ENCODE data around the gene NFIB. TPM values are rescaled to one million over a fixed set of nuclear protein-coding genes. Genes with fewer than 3 reads are reported as not detected.

The NFIB gene
- total RNA-seq, 1 donor from 2014 or later, result not detected

DNA sequence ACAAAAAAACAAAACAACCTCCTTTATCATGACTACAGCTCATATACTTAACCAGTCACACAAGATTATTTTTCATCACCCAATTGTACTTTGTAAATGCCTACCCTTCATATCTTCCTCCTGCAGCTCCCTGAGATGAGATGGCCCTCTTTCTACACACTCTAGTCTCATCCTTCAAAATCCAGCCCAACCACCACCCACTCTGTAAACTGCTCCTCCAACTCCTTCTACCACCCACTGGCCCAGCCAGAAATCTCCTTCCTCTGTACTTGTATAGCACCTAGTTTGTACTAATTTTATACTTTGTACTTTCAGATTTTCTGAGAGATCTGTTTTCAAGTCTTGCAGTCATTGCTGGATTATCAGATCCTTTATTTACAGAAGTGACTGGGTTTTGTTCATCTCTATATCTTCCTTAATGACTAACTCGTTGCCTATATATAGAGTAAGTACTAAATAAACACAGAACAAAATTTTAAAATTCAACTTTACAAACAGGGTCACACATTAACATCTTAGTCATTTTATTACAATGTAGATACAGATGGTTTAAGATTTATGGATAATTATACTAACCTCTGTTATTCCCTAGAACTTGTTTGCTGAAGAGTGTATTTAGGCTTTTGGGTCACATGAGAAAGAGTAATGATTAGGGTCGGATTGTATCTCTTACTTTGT lies 155.7 kb downstream of the NFIB start:
- DNase-seq (ENCODE audit: low spot score), result no peak
- no peaks in the 10 kb centered on the region for H3K36me3 Mint-ChIP-seq (ENCODE audit: low read depth)
- no peaks in the 10 kb centered on the region for H3K9me3 Mint-ChIP-seq
- intact Hi-C loops (cut with micrococcal nuclease), result no loop called here
- peaks cover 6% of the 10 kb centered on the region for H3K4me1 Mint-ChIP-seq (ENCODE audit: low read depth)
- no peak overlapping the region for H3K4me3 Mint-ChIP-seq (ENCODE audit: low read depth)
- no peaks in the 10 kb centered on the region for H3K27me3 Mint-ChIP-seq (ENCODE audit: low read depth)
- no peak overlapping the region for H3K27ac Mint-ChIP-seq

DNA sequence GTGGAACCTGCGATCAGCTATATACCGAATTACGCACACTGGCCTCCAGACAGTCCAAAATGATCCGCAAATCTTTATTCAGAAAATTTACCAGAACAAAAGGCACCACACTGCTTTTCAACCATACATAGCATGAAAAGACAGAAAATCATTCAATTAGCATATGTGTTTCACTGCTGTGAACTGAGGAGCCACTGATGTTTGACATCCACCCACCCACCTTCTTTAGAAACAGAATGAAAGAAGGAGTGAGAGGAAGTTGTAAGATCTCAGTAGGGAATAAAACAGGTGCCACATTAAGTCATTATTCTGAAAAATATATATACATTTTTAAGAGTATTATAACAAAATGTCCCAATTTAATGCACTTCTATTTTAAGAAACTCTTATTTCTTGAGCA lies 156.8 kb downstream of the NFIB start:
- H3K27me3 Mint-ChIP-seq (ENCODE audit: low read depth), result no peaks in the 10 kb centered on the region
- intact Hi-C loops (cut with micrococcal nuclease), result no loop called here
- no peaks in the 10 kb centered on the region for H3K9me3 Mint-ChIP-seq
- no peak for DNase-seq (ENCODE audit: low spot score)
- no peak overlapping the region for H3K27ac Mint-ChIP-seq
- H3K36me3 Mint-ChIP-seq (ENCODE audit: low read depth), result no peaks in the 10 kb centered on the region
- no peak overlapping the region for H3K4me3 Mint-ChIP-seq (ENCODE audit: low read depth)
- peaks cover 6% of the 10 kb centered on the region for H3K4me1 Mint-ChIP-seq (ENCODE audit: low read depth)

DNA sequence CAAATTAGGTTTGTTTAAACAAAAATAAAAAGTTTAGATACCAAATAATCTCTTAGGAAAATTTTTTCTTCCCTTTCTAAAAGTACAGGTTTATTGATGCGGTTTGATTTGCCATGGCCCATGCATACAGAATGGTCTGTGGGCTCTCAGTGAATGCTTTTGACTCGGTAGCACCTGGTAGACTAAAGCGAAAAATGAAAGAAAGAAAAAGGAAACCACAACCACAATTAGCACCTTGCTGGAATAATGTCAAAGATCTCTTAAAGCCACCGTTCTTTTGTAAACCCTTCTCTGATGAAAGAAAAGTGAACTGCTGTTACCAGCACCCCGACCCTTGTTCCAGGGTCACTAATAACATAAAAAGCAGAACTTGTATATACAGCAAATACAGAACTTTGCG lies 157.9 kb downstream of the NFIB start:
- Mint-ChIP-seq H3K27me3 (ENCODE audit: low read depth) (no peaks in the 10 kb centered on the region), H3K36me3 (ENCODE audit: low read depth) (no peaks in the 10 kb centered on the region), H3K4me1 (ENCODE audit: low read depth) (peaks cover 6% of the 10 kb centered on the region), H3K27ac (no peak overlapping the region), H3K4me3 (ENCODE audit: low read depth) (no peak overlapping the region), H3K9me3 (no peaks in the 10 kb centered on the region)
- intact Hi-C loops (cut with micrococcal nuclease), result no loop called here
- DNase-seq (ENCODE audit: low spot score), result no peak

DNA sequence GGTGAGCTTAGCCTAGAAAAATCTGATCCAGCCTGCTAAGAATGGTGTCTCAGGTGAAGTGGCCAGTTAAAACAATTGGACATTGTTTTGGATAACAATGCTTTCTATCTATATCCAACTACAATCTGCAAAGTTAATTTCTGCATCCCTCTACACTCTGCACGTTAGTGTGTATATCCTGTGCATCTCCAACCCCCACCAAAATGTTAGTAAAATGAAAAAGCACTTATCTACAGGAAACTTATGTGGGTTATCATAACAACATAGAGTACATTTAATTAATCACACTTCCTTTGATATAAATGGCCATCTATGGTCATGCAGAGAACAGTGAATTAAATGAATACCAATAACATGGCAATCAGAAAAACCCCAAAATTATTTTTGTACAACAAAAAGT lies 158.7 kb downstream of the NFIB start:
- no peak overlapping the region for H3K4me3 Mint-ChIP-seq (ENCODE audit: low read depth)
- DNase-seq (ENCODE audit: low spot score), result no peak
- peaks cover 6% of the 10 kb centered on the region for H3K4me1 Mint-ChIP-seq (ENCODE audit: low read depth)
- no peaks in the 10 kb centered on the region for H3K27me3 Mint-ChIP-seq (ENCODE audit: low read depth)
- H3K27ac Mint-ChIP-seq, result no peak overlapping the region
- intact Hi-C loops (cut with micrococcal nuclease), result no loop called here
- no peaks in the 10 kb centered on the region for H3K9me3 Mint-ChIP-seq
- no peaks in the 10 kb centered on the region for H3K36me3 Mint-ChIP-seq (ENCODE audit: low read depth)

DNA sequence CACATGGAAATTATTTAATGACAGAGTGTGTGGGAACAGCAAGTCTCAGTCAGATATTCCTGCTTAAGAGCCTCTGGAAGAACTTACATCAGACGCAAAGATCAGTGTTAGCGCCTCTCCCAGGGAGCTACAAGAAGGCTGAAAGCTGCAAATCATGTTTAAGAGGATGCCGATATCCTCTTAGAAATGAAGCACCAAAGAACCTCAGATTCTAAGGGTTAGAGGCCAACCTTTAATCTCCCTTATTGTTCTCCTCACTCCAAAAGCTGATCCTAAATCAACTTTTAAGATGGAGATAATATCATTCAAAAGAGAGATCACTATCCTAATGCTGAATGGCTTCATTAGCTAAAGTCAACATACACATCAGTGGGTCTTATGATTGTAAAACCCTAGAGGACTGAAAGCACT lies 160.6 kb downstream of the NFIB start:
- no peaks in the 10 kb centered on the region for H3K27me3 Mint-ChIP-seq (ENCODE audit: low read depth)
- no peak overlapping the region for H3K27ac Mint-ChIP-seq
- H3K4me1 Mint-ChIP-seq (ENCODE audit: low read depth), result peaks cover 6% of the 10 kb centered on the region
- no peak for DNase-seq (ENCODE audit: low spot score)
- H3K36me3 Mint-ChIP-seq (ENCODE audit: low read depth), result no peaks in the 10 kb centered on the region
- H3K4me3 Mint-ChIP-seq (ENCODE audit: low read depth), result no peak overlapping the region
- no peaks in the 10 kb centered on the region for H3K9me3 Mint-ChIP-seq
- intact Hi-C loops (cut with micrococcal nuclease), result no loop called here

DNA sequence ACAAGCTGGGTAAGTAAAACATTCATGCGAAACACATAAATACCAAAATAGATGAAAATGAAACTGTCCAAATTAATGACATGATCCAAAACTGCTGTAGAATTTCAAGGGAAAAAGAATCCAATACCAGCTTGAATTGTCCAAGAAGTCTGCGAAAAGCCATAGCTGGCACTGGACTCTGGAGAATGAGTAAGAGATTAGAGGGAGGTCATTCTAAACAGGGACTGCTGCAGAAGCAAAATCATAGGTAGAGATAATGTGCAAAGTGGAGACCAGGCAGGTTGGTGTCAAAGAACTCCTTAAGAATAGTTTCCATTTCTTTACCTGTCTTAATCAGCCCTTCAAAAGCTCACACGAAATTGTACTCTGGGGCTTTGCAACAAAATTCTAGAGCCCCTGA lies 162.5 kb downstream of the NFIB start:
- intact Hi-C loops (cut with micrococcal nuclease), result no loop called here
- Mint-ChIP-seq H3K27ac (no peak overlapping the region), H3K9me3 (no peaks in the 10 kb centered on the region), H3K4me3 (ENCODE audit: low read depth) (no peak overlapping the region), H3K36me3 (ENCODE audit: low read depth) (no peaks in the 10 kb centered on the region), H3K27me3 (ENCODE audit: low read depth) (no peaks in the 10 kb centered on the region), H3K4me1 (ENCODE audit: low read depth) (peaks cover 5% of the 10 kb centered on the region)
- DNase-seq (ENCODE audit: low spot score), result no peak

DNA sequence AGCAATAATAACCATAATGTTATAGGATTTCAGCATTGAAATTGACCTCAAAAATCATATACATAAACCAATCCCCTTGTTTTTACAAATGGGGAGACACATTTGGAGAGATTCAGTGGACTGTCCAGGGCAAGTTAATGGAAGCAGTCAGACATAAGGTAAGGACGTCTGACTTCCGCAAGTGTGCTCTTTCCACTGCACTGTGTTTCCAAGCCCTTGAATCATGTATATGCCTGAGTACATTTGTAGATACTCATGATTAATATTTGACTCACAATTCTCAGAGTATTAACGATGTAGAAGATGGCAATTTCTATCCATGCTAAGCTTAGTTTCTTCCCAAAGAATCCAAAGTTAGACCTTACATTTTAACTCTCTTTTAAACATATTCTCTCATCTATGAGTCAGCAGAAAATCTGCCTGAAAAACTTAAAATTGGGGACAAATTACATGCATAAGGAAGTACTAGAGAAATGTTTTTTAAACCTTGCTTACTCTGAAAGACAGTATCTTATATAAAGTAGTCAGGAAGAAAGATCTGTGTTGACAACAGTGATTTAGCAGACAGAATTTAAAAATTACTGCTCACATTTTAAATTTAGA lies 165.3 kb downstream of the NFIB start:
- no peak overlapping the region for H3K27ac Mint-ChIP-seq
- H3K4me1 Mint-ChIP-seq (ENCODE audit: low read depth), result no peaks in the 10 kb centered on the region
- intact Hi-C loops (cut with micrococcal nuclease), result no loop called here
- no peaks in the 10 kb centered on the region for H3K36me3 Mint-ChIP-seq (ENCODE audit: low read depth)
- H3K4me3 Mint-ChIP-seq (ENCODE audit: low read depth), result no peak overlapping the region
- H3K27me3 Mint-ChIP-seq (ENCODE audit: low read depth), result no peaks in the 10 kb centered on the region
- no peak for DNase-seq (ENCODE audit: low spot score)
- no peaks in the 10 kb centered on the region for H3K9me3 Mint-ChIP-seq

DNA sequence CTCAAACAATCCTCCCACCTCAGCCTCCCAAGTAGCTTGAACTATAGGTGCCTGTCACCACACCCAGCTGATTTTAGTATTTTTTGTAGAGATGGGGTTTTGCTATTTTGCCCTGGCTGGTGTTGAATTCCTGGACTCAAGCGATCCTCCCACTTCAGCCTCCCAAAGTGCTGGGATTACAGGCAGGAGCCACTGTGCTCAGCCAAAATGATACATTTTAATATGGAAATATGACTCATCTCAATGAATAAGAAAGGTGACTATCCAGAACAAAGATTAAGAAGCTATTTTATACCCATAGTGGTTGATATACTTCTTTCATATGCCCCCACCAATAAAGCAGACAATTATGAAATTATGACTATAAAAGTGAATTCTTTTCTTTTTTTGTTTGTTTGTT lies 166.2 kb downstream of the NFIB start:
- intact Hi-C loops (cut with micrococcal nuclease), result no loop called here
- Mint-ChIP-seq H3K27me3 (ENCODE audit: low read depth) (no peaks in the 10 kb centered on the region), H3K9me3 (no peaks in the 10 kb centered on the region)

DNA sequence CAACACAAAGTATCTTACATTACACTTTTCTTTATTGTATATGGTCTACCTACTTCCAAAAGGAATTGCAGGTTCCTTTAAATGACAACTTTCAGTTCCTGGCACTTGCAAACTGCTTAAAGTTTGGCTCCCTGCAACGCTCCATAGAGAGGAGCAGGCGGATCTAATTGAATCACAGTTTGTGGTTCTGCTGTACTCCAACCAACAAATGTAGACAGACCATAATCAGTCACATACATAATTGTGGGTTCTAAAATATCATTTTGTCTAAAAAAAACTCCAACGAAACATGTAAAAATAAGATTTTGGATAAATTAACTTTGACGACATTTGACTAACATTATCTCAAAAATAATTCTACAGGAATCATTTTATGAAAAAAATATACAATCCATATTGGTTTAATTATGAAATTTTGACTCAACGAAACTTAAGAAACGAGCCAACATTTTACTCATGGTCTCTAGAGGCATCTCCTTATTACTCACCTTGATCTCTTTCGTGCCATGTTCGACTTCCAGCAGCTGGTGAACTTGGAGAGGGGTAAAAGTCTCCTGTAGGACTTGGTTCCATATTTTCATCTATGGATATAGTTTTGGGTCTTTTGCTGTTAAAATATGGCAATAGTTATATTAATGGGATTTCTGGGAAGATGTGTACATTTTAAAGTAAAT lies 167.6 kb downstream of the NFIB start:
- Mint-ChIP-seq H3K4me3 (ENCODE audit: low read depth) (no peak overlapping the region), H3K4me1 (ENCODE audit: low read depth) (no peaks in the 10 kb centered on the region), H3K36me3 (ENCODE audit: low read depth) (no peaks in the 10 kb centered on the region), H3K27ac (no peak overlapping the region), H3K9me3 (no peaks in the 10 kb centered on the region), H3K27me3 (ENCODE audit: low read depth) (no peaks in the 10 kb centered on the region)
- DNase-seq (ENCODE audit: low spot score), result no peak
- intact Hi-C loops (cut with micrococcal nuclease), result no loop called here

More for the DNA sequence above, 166.2 kb downstream of the NFIB start:
- H3K4me1 Mint-ChIP-seq (ENCODE audit: low read depth), result no peaks in the 10 kb centered on the region
- H3K4me3 Mint-ChIP-seq (ENCODE audit: low read depth), result no peak overlapping the region
- no peaks in the 10 kb centered on the region for H3K36me3 Mint-ChIP-seq (ENCODE audit: low read depth)
- DNase-seq (ENCODE audit: low spot score), result no peak
- no peak overlapping the region for H3K27ac Mint-ChIP-seq

DNA sequence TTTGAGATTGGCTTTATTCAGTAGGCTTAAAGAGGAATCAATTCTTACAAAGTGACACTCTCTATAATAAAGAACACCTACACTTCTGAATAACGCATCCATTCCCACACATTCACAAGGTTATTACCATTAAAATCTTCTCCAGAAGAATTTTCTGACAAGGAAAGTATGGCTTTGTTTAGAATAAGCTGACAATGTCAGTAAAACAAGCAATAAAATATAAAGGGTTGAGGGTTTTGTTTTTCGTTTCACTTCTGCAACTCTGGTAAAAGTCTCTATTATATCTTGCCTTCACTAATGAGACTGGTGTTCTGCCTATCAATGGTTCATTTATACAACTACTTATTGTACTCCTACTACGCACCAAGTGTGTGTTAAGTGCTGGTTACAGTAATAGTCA lies 169.7 kb downstream of the NFIB start:
- no peak for DNase-seq (ENCODE audit: low spot score)
- Mint-ChIP-seq H3K27me3 (ENCODE audit: low read depth) (no peaks in the 10 kb centered on the region), H3K27ac (no peak overlapping the region), H3K4me1 (ENCODE audit: low read depth) (no peaks in the 10 kb centered on the region), H3K4me3 (ENCODE audit: low read depth) (no peak overlapping the region), H3K36me3 (ENCODE audit: low read depth) (no peaks in the 10 kb centered on the region), H3K9me3 (no peaks in the 10 kb centered on the region)
- intact Hi-C loops (cut with micrococcal nuclease), result no loop called here

DNA sequence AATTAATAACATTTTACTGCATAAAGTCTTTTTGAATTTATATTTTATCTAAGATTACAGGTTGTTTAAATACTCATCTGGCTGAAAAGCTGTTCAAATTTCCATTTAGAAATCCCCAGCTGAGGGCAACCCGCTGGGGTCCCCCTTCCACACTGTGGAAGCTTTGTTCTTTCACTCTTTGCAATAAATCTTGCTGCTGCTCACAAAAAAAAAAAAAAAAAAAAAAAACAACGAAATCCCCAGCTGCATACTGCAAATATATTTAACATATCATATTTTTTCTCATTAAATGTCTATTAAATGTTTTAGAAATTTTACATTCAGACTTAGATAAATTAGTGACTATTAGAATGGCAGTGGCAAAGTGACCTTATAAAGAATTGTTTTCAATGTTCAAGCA lies 172.2 kb downstream of the NFIB start:
- Mint-ChIP-seq H3K4me1 (ENCODE audit: low read depth) (no peaks in the 10 kb centered on the region), H3K9me3 (no peaks in the 10 kb centered on the region), H3K4me3 (ENCODE audit: low read depth) (no peak overlapping the region), H3K27ac (no peak overlapping the region), H3K36me3 (ENCODE audit: low read depth) (no peaks in the 10 kb centered on the region), H3K27me3 (ENCODE audit: low read depth) (no peaks in the 10 kb centered on the region)
- intact Hi-C loops (cut with micrococcal nuclease), result no loop called here
- DNase-seq (ENCODE audit: low spot score), result no peak

DNA sequence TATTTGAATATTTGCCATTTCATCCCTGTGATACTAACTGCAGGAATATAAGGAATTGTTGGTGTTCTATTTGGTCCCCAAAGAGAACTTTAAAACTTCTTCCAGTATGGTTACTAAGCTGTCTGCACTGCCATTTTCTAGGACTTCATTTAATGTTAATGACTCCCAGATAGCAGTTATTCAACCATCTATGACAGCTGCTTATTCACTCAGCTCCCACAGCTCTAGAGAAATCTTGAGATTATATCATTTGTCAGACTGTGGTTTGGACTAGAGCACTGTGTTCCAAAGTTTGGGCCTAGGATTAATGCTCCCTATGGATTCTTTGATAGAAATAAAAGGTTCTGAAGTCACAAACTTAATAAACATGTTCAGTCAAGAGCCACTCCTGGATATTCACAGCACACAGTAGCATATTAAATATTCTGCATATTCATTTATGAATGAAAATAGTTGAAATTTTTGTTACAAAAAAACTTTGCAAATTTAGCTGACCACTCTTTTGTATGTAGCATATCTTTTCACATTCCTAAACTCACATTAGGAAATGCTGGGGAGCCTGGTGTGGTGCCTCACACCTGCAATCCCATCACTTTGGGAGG lies 173.7 kb downstream of the NFIB start:
- Mint-ChIP-seq H3K27ac (no peak overlapping the region), H3K4me3 (ENCODE audit: low read depth) (no peak overlapping the region), H3K4me1 (ENCODE audit: low read depth) (no peaks in the 10 kb centered on the region), H3K9me3 (no peaks in the 10 kb centered on the region), H3K27me3 (ENCODE audit: low read depth) (no peaks in the 10 kb centered on the region), H3K36me3 (ENCODE audit: low read depth) (no peaks in the 10 kb centered on the region)
- DNase-seq (ENCODE audit: low spot score), result no peak
- intact Hi-C loops (cut with micrococcal nuclease), result no loop called here

DNA sequence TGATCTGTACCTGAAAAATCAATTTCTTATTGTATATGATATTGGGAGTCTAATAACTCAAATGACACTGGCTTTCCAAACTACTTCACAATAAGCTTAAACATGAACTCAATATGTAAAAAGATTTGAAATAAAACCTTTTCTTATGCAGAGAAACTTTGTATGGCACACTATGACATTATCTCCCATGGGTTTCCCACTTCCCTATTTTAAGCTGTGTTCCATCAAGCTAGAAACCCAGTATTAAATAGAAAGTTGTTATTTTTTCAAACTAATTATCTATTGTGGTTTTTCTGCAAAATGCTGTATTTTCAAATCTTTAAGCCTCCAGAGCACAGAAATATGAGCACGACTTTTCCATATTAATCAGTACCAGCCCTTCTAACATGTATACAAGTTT lies 174.7 kb downstream of the NFIB start:
- H3K36me3 Mint-ChIP-seq (ENCODE audit: low read depth), result no peaks in the 10 kb centered on the region
- intact Hi-C loops (cut with micrococcal nuclease), result no loop called here
- no peaks in the 10 kb centered on the region for H3K27me3 Mint-ChIP-seq (ENCODE audit: low read depth)
- H3K4me1 Mint-ChIP-seq (ENCODE audit: low read depth), result no peaks in the 10 kb centered on the region
- DNase-seq (ENCODE audit: low spot score), result no peak
- no peak overlapping the region for H3K27ac Mint-ChIP-seq
- H3K9me3 Mint-ChIP-seq, result no peaks in the 10 kb centered on the region
- no peak overlapping the region for H3K4me3 Mint-ChIP-seq (ENCODE audit: low read depth)
